K562 (cell line): ENCODE results near the gene SMIM35. TPM values are rescaled to one million over a fixed set of nuclear protein-coding genes. Genes with fewer than 3 reads are reported as not detected.
A peak's percentile ranks its signal among the peaks of the same experiment; 100 is the strongest.

Experiments used
- BRD9 ChIP-seq: fragments of 450-650 bp; IDR thresholded peaks from 2 replicates; pipeline ENCODE4 v1.6.1; 2018; ENCODE audit warnings: low read depth; ENCODE audit not compliant: partially characterized antibody
- CREM ChIP-seq: IDR thresholded peaks from 2 replicates; pipeline ENCODE4 v1.6.1; 2014; ENCODE audit warnings: antibody characterized with exemption, low read depth
- E2F8 ChIP-seq: fragments of 450-650 bp; IDR thresholded peaks from 2 replicates; pipeline ENCODE4 v1.7.1; 2018; ENCODE audit warnings: mild to moderate bottlenecking, low read depth; ENCODE audit not compliant: partially characterized antibody
- IRF2 ChIP-seq: sonication (generic); formaldehyde crosslinking; IDR thresholded peaks from 2 replicates; pipeline ENCODE4 v1.8.1; 2022; ENCODE audit warnings: mild to moderate bottlenecking, missing genetic modification reagents
- MCM3 ChIP-seq: fragments of 450-650 bp; IDR thresholded peaks from 2 replicates; pipeline ENCODE4 v1.6.1; 2016
- MLX ChIP-seq, 2 experiments: fragments of 450-650 bp in 1 of 2; sonication (generic) in 1 of 2; formaldehyde crosslinking; conservative IDR thresholded peaks; 2 replicates each; pipeline versions ENCODE4 v1.4.0 to v1.8.1; 2020 to 2022; ENCODE audit warnings: mild to moderate bottlenecking in 1 of 2, missing genetic modification reagents in 1 of 2
- NBN ChIP-seq: fragments of 450-650 bp; IDR thresholded peaks from 2 replicates; pipeline ENCODE4 v1.6.1; 2016; ENCODE audit warnings: low read depth, mild to moderate bottlenecking
- NFXL1 ChIP-seq: fragments of 450-650 bp; formaldehyde crosslinking; IDR thresholded peaks from 2 replicates; pipeline ENCODE4 v1.4.0; 2021; ENCODE audit warnings: mild to moderate bottlenecking
- NR0B1 ChIP-seq: fragments of 450-650 bp; IDR thresholded peaks from one replicate; pipeline ENCODE4 v1.6.1; 2018; ENCODE audit warnings: mild to moderate bottlenecking, moderate library complexity; ENCODE audit not compliant: partially characterized antibody
- POLR2AphosphoS2 ChIP-seq: IDR thresholded peaks from 2 replicates; pipeline ENCODE4 v1.6.1; 2012; ENCODE audit warnings: low read length, improper control_type of control experiment
- POLR3G ChIP-seq: IDR thresholded peaks from 2 replicates; pipeline ENCODE4 v1.6.1; 2011; ENCODE audit not compliant: insufficient read length, insufficient replicate concordance; ENCODE audit errors: extremely low read depth
- RFX7 ChIP-seq: fragments of 250-450 bp; sonication (Bioruptor Pico); IDR thresholded peaks from 2 replicates; pipeline ENCODE4 v1.5.1; 2021; ENCODE audit warnings: mild to moderate bottlenecking
- SMAD2 ChIP-seq: fragments of 150-350 bp; IDR thresholded peaks from 2 replicates; pipeline ENCODE4 v1.6.1; 2014; ENCODE audit warnings: low read depth, mild to moderate bottlenecking, low read length
- SP1 ChIP-seq: sonication (generic); formaldehyde crosslinking; IDR thresholded peaks from 2 replicates; pipeline ENCODE4 v1.8.1; 2022; ENCODE audit warnings: mild to moderate bottlenecking, missing genetic modification reagents
- SRF ChIP-seq, 2 experiments: fragments of 250-450, 450-650 bp in 1 of 2; sonication (Bioruptor Pico) in 1 of 2; sonication (generic) in 1 of 2; formaldehyde crosslinking; IDR thresholded peaks; 2 replicates each; pipeline versions ENCODE4 v1.5.0 to v1.5.1; 2020 to 2022; ENCODE audit warnings: mild to moderate bottlenecking in 1 of 2, missing genetic modification reagents in 1 of 2
- TAF9B ChIP-seq: fragments of 450-650 bp; IDR thresholded peaks from 2 replicates; pipeline ENCODE4 v1.6.1; 2018; ENCODE audit warnings: mild to moderate bottlenecking; ENCODE audit not compliant: partially characterized antibody
- TCF15 ChIP-seq: fragments of 250-450 bp; sonication (Bioruptor Pico); IDR thresholded peaks from 2 replicates; pipeline ENCODE4 v1.8.0; 2022; ENCODE audit warnings: moderate library complexity, mild to moderate bottlenecking, inconsistent platforms
- ZNF384 ChIP-seq: IDR thresholded peaks from 2 replicates; pipeline ENCODE4 v1.6.1; 2012; ENCODE audit warnings: low read depth, low read length, improper control_type of control experiment
- ZZZ3 ChIP-seq: fragments of 450-650 bp; IDR thresholded peaks from 2 replicates; pipeline ENCODE4 v1.6.1; 2016; ENCODE audit warnings: antibody characterized with exemption, mild to moderate bottlenecking, moderate library complexity
- polyA plus RNA-seq, 8 experiments: library from polyadenylated mRNA; depleted of rRNA in 4 of 8; stranded (reverse) in 5 of 8; unstranded in 3 of 8; fragments of >200 nt; fragmentation: Nextera tagmentation in 2 of 8; fragmentation: Illumina TruSeq in 1 of 8; extraction: Ambion mirVana in 2 of 8; extraction: Trizol in 1 of 8; gene quantifications; 2 replicates each; pipeline versions ENCODE4 v1.2.1 to v1.2.3, GENCODE V29; 2011 to 2014; ENCODE audit warnings: inconsistent platforms in 1 of 8, missing spikeins in 1 of 8
- total RNA-seq, 7 experiments: library from RNA; depleted of rRNA in 6 of 7; stranded (reverse); fragments of >200 nt in 6 of 7; fragmentation: Illumina TruSeq in 2 of 7; extraction: Trizol in 2 of 7; gene quantifications; 2 replicates each; pipeline versions ENCODE4 v1.2.1 to v1.2.3, GENCODE V29; 2011 to 2021; ENCODE audit warnings: low replicate concordance in 1 of 7

The SMIM35 gene
- total and polyA plus RNA-seq, 9 of the 15 experiments (the other 6 are each of a cell fraction or from before 2014, with no cell fraction given): 0.03 TPM; not detected in 7

- TF ChIP-seq TCF15 (CRISPR knock-in tag): no peak
- TF ChIP-seq CREM: peak; percentile 93
- no peak for TF ChIP-seq SMAD2
- TF ChIP-seq MCM3: no peak
- no peak for TF ChIP-seq E2F8
- TF ChIP-seq POLR3G: no peak
- no peak for TF ChIP-seq BRD9
- no peak for TF ChIP-seq MLX (CRISPR knock-in tag; conservative IDR thresholded peaks at IDR 0.05)
- 0 out of 4 replicates have a peak, but pooled peaks of 1 of the 2 experiments have one; percentile 15 for TF ChIP-seq SRF (CRISPR knock-in tag; IDR thresholded peaks at IDR 0.05)
- TF ChIP-seq NR0B1: no peak
- TF ChIP-seq ZZZ3: no peak
- no peak for TF ChIP-seq ZNF384
- TF ChIP-seq NBN: no peak
- TF ChIP-seq POLR2AphosphoS2: no peak
- peak; percentile 67 for TF ChIP-seq TAF9B
- no peak for TF ChIP-seq NFXL1 (CRISPR knock-in tag)
- TF ChIP-seq SP1 (CRISPR knock-in tag): peak; percentile 70; the same call in 1 of the 2 replicates
- 0 out of 2 replicates have a peak, but pooled peaks have one; percentile 43 for TF ChIP-seq IRF2 (CRISPR knock-in tag)
- no peak for TF ChIP-seq RFX7 (CRISPR knock-in tag)
Observed at GRCh38 chr11:117985953-117986887, 100.5 kb downstream of the SMIM35 start, which contains the start of gene IL10RA (continued).
